TTC549 (cell line): ENCODE measurements around the gene NDUFV2.
A peak's percentile ranks its signal among the peaks of the same experiment; 100 is the strongest.
"Not testable (repeated sequence)": the region's sequence is repeated elsewhere in the genome, so short reads cannot be mapped to it uniquely, and the experiment has no call there.

Experiments used
- FAIRE-seq: peaks from 2 replicates; lab custom pipeline; 2012; peaks lifted over from hg19 to GRCh38; lab: Jason Lieb, UNC

Gene NDUFV2

DNA sequence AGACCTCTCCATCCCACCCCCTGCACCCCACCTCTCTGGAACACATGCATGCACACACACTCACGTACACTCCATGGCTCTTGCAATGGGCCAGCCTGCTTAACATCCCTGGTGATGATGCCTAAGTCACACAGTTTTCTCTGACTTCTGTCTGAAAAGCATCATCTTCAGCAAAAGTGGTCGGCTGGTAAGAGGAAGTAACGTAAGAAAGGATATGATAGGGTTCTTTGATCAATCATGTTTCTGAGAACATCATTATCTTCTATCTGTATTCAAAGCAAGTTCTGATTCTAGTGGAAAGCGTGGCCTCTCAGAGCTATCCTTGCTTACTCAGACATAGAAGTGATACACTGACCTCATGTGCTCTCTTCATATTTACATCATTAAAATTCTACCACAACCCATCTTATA lies 11.4 kb upstream of the NDUFV2 start:
- FAIRE-seq: no peak

DNA sequence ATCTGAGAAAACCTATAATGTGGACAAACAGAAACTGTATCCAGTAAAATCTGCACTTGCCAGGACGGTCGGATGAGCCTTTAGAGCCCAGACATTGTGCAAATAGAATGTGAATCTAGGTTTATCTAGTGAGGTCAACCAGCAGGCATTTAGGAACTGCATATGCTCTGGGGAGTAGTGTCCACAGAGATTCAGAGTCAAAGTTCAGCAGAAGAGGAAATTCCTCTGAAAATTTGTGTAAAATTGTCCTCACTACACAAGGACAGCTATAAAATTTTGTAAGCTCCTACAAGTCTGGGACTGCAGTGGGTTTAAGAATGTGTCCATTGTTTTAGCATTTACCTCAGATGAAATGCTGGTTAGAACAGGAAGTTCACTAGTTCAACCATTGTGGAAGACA lies 9.8 kb upstream of the NDUFV2 start:
- no peak for FAIRE-seq

DNA sequence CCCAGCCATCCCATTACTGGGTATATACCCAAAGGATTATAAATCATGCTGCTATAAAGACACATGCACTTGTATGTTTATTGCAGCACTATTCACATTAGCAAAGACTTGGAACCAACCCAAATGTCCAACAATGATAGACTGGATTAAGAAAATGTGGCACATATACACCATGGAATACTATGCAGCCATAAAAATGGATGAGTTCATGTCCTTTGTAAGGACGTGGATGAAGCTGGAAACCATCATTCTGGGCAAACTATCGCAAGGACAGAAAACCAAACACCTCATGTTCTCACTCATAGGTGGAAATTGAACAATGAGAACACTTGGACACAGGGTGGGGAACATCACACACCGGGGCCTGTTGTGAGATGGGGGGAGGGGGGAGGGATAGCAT lies 9.4 kb upstream of the NDUFV2 start:
- not testable (repeated sequence) for FAIRE-seq

DNA sequence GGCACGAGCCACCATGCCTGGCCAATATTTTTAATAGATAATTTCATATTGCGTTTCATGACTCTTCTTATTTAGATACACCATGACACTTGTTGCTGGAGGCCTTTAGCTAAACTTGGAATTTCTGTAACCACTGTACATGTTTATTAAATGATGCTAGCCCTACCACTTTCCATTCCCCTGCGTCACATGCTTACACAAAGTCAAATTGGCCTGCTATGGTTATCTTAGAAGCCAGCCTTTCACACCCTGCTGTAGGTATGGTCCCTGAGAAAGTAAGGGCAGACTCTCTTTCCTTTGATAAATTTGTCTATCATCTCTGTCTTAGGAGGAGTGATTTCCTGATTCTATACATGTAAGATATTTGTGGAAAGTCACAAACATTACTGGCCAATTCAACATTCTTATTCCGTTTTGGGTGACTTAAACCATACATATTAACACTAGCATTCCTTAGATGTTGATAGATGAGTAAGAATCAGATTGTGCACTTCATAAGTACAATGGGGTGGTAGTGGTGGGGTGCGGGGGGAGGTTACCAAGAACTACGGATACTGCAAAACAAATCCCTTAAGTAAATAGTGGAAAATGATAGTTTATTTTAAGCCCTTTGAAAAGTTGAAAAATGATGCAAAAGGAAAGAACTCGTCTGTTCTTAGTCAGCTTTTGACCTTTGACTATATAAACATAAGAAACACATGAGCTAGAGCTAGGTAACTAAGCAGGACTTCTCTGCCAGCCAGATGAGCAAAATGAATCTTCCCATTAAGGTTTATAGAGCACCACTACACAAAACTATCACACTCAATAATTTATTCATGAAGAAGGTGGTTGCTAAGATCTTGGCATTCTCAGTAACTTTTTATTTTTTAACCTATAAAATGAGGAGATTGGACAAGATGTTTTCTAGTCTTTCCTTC lies 7.9 kb upstream of the NDUFV2 start:
- FAIRE-seq: peak; percentile 15

DNA sequence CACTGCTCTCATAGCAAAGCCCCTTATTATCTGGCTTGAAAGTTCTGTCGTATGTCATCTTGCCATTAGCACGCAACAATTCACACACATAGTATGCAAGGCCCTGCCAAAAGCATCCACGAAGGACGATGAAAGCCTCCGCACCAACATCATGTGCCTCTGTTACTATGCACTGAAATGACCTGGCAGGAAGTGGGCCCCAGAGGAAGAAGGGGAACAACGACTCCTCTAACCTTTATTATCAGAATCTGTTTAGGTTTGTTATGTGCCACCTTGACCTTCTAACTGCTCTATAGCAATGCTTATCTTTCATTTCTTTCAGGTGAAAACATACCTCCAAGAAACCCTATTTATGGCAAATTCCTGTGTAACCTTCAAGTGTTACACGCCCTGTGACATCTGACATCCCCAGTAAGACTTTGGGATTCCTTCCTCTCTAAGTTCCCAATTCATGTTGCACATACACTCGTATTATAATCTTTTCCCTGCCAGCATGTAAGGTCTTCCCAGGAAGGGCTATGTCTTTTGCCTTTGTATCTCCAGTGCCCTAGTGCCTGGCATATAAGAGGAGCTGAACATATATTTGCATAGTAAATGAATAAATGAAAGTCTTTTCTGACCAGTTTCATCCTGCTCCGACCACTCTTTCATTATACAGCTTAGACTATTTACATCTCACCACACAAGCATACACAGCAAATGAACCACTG lies 7.0 kb upstream of the NDUFV2 start:
- FAIRE-seq: no peak

DNA sequence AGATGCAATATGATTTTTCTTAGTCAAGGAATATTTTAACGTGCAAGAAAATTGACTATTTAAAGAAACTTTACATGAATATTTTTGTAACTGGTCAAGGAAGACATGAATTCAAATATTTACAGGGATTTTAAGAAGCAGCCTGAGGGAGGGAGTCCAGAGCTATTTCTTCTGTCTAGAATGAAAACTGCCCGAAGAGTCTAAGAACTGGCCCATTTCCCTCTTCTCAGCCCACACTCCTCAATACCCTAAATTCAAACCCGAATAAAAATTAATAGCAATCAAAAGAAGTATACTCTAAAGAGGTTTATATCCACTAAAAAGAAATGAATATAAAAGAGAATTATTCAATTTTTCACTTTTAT lies 6.5 kb upstream of the NDUFV2 start:
- FAIRE-seq: no peak

DNA sequence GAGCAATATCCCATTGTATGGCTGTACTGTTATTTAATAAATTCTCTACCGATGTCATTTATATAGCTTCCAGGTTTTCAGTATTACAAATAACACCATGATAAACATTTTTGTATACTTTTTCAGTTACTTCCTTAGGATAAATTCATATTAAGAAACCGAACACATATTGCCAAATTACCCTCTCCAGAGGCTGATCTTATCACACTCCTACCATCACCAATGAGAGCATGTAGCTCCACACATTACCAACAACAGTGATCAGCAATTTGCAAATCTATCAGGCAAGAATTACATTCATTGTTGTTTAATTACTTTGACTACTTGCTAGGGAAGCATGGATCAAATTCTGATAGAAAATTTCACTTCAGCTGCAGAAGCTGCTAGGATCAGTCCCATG lies 5.8 kb upstream of the NDUFV2 start:
- no peak for FAIRE-seq

DNA sequence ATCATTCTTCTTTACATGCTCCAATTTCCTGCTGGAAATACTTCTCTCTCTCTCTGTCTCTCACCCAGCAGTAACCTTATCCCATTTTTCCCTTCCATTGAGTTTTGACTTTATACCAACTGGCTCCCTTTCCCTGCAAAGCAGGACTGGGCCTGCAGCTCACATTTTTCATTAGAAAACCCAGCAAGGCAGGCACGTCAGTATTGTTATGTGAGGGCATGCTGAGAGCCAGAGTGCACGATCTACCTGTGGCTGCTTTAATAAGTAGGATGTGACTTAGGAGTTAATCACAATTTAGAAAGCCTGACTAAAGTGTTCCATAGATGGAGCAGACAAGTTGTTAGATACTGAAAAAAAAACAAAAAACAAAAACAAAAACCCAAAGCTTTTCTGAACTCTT lies 5.2 kb upstream of the NDUFV2 start:
- no peak for FAIRE-seq

DNA sequence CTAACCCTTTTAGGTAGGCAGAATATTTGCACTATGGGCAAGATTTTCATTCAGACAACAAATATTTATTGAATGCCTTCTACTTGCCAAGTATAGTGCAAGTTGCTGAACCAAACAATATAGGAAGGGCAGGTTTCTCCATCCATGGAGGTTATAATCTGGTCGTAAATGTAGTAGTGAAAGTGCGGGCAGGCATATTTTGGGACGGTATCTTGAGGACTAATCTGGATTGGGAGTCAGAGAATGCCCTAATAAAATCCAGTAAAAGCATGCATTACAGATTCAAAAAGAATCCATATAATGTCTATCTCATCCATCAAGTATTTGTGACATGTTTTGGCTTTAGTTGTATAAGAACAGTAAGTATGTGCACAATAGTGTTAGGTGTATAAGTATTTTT lies 1.7 kb upstream of the NDUFV2 start:
- FAIRE-seq: no peak

DNA sequence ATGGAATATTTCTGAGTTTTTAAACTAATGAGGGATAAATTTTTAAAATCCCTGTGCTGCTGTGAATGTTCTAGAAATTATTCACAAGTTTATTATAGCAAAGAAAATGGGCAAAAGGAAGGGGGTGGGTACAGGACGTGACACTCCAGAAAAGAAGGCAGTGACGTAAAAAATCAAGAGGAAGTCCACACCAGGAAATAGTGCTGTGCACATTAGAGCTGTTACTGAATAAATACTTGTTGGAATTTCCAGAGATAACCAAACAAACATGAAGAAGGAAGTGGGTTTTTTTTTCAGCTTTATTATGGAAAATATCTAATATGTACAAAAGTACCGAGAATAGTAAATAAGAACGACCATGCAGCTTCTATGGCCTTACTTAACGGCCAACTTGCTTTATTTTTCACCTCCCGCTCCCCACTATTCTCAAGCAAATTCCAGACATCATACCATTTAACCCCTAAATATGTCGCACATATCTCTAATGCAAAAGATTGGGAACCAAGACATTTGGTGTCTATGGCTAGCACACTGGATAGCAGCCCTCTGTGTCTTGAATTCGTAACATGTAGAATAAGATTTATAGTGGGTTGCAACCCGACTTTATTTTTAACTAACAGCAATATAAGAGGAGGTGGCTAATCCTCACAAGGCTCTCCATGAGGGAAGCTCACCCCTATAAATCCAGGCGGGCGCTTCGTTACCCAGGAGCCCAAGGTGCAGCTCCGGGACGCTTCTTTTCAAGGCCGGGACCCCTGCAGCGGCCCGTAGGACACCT lies 580 bp upstream of the NDUFV2 start:
- FAIRE-seq: no peak

DNA sequence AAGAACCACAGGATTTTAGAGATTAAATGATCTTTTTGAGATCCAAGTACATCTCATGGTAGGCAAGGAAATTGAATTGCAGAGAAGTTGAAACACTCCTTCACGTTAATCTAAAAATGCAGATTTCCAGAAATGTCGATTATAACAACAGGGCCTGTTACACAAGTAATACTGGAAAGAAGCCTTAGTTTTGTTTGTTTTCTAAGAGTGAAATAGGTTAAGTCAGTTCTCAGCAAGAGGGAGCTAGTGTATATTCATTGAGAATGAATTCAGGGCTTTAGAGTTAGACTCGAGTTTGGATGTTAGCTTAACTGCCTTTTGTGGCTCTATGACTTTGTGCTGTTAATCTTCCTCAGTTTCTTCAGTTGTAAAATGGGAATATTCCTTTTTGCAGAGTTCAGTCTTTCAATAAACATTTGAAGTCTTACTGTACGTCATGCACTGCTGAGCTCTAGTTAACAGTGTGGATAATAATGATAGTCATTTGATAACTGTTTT lies 926 bp downstream of the NDUFV2 start:
- FAIRE-seq: no peak

DNA sequence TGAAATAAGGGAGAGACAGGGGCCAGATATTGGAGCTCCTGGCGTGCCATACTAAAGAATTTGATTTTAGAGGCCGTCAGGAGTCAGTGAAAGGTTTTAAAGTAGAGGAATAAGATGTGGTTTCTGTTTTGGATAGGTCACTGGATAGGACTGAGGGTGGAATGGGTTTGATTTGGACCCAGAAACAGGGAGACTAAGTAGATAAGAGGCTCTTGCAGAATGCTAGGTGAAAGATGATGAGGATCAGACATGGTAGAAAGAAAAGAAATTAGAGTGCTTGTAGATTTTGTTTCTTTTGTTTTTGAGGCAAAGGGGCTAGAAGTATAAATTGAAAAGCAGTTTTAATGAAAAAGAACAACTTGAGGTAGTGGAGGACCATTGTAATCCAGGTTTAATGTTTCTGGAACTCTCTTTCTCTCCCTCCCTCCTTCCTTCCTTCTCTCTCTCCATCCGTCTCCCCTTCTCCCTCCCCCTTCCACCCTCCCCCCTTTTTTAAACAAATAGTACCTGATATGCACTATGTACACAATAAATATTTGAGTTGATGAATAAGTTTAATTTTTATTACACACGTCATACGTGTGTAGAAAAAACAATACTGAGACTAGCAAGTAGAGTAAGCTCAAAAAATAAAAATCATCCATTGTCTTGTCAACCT lies 1.9 kb downstream of the NDUFV2 start:
- no peak for FAIRE-seq

DNA sequence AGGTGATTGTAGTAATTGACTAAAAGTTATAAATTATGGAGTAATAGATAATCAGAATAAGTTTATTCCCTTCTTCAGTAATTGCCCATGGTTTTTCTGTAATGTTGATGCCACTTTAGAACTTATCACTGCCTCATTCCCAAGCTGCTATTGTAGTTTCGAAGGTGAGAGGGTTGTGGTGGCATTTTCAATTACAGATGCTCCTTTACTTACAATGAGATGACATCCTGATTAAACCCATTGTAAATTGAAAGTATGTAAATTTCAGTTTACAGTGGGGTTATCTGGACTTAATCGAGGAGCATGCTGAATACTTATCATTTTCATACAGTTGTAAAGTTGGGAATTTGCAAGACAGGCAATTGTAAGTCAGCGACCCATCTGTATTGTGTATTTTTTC lies 2.9 kb downstream of the NDUFV2 start:
- FAIRE-seq: no peak

DNA sequence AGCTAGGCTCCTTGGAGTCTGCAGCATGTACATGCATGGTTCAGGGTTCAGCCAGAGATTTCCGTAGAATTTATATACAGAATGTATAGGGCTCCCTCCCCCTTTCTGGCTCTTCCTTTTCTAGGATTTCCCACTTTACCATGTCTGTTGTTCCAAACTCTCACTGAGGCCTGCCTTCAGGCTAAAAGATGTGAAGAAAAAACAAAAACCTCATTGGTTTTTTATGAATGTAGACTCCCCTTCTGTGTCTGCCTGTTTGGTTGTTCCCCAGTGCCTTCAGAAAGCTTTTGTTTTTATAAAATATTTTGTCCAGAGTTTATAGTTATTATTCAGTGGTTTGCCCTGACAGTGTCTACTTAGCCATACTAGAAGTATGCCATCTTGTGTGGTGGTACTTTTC lies 3.6 kb downstream of the NDUFV2 start:
- FAIRE-seq: no peak

DNA sequence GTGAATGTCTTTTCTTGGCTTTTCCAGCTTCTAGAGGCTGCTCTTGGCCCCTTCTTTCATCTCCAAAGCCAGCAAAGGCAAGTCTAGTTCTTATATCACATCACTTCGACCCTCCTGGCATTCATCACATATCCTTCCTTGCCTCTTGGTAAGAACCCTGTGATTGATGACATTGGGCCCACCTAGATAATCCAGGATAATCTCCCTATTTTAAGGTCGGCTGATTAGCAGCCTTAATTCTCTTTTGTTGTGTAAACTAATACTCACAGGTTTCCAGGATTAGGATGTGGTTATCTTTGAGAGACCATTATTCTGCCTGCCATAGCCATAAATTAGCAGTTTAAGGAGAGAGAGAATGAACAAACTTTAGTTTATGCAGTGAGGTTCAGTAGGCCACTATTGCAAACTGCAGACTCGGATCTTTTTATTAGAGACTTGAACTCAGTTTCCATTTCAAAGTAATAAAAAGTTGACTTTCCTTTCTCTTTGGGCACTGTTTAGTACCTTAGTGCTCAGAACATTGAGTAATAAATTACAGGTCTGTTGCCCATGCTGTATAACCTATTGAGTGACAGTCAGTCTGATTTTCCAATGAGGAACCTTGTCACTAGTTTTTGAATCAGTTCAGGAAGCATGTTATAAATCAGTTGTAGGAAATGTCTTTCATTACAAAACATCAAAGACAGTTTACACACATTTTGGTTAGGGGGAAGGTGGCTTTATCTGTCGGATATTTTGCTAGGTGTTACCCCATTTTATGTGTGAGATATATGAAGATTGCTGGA lies 4.5 kb downstream of the NDUFV2 start:
- FAIRE-seq: no peak

DNA sequence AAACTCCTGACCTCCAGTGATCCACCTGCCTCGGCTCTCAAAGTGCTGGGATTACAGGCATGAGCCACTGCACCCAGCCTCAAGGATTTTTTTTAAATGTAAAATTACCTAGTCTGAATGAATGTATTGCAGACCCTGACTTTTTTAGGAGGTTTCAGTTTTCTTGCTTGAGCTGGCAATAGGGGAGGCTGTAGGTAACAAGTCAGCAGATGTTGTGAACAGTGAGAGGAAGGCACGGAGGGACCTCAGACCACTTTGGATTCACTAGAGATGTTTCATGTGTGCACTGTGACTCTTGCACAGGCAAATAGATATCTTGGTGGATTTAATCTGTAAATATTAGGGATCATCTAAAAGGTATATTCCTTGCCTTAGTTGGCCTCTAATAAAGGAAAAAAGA lies 6.4 kb downstream of the NDUFV2 start:
- FAIRE-seq: no peak

DNA sequence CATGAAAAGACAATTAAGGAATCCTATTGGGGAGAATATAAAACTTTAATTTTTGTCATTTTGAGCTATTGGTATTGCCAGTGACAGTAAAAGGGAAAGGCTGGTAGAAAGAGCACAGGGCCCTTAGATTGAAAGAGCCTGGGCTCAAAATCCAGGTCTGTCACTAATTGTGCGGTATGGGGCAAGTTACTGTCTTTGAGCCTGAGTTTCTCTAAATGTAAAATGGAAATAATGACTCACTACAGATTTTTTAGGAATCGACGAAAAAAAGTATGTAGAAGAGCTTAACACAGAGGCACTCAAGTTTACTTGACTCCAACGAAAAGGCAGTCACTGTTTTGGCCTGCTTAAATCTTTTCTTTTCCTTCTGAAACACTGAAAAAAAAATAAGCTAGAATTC lies 7.0 kb downstream of the NDUFV2 start:
- no peak for FAIRE-seq

DNA sequence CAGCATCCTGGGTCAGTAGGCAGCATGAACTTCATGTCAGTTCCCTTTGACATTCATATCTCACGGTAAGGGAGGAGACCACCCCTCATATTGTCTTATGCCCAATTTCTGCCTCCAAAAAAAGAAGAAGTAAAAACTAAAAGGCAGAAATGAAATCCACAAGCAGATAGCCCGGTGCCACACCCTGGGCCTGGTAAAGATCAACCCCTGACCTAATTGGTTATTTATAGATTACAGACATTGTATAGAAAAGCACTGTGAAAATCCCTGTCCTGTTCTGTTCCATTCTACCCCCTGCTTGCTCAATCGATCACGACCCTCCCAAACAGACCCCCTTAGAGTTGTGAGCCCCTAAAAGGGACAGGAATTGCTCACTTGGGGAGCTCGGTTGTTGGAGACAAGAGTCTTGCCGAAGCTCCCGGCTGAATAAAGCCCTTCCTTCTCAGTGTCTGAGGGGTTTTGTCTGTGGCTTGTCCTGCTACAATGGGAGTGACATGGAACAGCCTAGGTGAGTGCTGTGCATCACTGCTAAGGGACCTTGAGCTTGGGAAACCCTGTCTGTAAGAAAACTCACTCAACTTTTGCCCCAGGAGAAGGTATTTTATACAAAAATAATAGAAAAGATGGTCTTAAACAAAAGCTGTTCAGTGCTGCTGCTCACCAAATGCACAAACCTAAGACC lies 11.1 kb downstream of the NDUFV2 start:
- no peak for FAIRE-seq

DNA sequence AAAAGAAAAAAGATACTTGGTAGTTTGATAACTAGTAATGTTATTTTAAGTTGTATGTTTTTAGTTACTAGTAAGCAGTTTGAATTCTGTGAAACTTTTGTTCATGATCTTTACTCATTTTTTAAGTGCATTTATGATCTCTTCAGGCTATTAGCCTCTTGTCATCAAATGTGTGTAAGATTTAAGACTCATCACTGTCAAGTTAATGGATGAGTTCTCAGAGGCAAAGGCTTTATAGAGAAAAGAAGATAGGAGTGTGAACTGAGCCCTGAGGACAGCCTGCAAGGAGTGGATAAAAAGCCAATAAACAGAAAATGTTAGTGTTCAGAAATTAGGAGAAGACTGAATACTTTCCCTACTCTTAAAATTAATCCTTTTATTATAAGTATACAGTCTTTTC lies 13.5 kb downstream of the NDUFV2 start:
- FAIRE-seq: no peak

DNA sequence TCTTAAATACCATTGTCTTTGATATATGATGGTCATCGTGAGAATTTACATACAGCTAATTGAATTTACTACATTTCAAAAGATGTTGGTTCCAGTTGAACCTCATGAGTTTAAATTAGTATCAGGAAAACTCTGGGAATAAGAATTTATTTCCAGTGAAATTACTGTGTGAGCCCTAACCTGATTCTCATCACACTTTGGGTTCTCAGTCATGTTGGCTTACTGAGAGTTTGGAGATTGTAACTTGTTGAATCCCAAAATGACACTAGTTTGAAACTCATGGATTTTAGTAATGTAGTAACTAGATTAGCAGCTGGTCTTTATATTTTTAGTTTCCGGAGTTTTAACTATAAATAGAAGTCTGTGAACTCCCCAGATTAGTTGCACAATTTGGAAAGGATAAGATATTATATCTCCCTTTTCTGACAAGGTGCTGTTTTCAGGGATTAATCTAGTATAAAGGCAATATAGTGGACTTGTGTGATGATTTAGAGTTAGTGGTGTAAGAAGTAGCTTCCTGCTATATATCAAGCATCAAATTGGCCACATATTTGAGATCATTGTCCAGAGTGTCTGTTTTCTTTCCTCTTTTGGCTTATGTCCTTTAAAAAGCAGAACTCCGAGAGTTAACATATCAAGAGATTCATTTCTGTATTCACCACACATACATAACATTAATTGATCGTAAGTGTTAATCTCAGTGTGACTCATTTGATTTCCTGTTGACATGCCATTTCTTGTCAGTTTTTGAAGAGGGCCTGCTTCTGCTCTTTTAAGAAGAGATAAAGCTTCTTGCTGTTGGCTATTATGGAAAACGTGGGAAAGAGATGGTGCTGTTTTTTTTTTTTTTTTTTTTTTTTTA lies 15.7 kb downstream of the NDUFV2 start:
- no peak for FAIRE-seq
